Inflammatory macrophage treated with lipopolysaccharide for 4 hours (primary cell): ENCODE results near the gene CERS6.

ENCODE experiments used
- DNase-seq: peaks from one replicate; pipeline ENCODE4 v3.0.0-alpha.2; 2020

CERS6 gene

GRCh38 chr2:168814939-168815907 is 359.2 kb downstream of the CERS6 start:
- no peak for DNase-seq

GRCh38 chr2:168816369-168816768 is 360.3 kb downstream of the CERS6 start:
- DNase-seq = no peak

- no peak for DNase-seq
These were observed 363.1 kb downstream of the CERS6 start for GRCh38 chr2:168819050-168819715.

- no peak for DNase-seq
These were observed 363.9 kb downstream of the CERS6 start for GRCh38 chr2:168819829-168820489.

- DNase-seq = no peak
These were observed 365.5 kb downstream of the CERS6 start for GRCh38 chr2:168821577-168821976.

- DNase-seq = no peak
These were observed 365.9 kb downstream of the CERS6 start for GRCh38 chr2:168821992-168822391.
